ENCODE results near the gene PIGQ. TPM values are rescaled to one million over a fixed set of nuclear protein-coding genes. Genes with fewer than 3 reads are reported as not detected.

Gene PIGQ
- total RNA-seq, 1 experiment from 2014 or later, result 58.0 TPM

- peak; percentile 63 for DNase-seq
- no peak overlapping the region for H2BK5ac ChIP-seq (ENCODE audit: insufficient read length, low read length)
- H3K4me1 Mint-ChIP-seq, result peaks cover 6 to 30% of the 10 kb centered on the region in 2 experiments; a peak in 3 of 4 replicates
- H3K27me3 ChIP-seq (ENCODE audit: insufficient read depth, low read length), result no peaks in the 10 kb centered on the region
- H3K27ac Mint-ChIP-seq, result peak overlapping the region in 2 of 3 experiments; percentile 57 to 83; a peak in 2 of 7 replicates
- no peak overlapping the region for H2AK5ac ChIP-seq (ENCODE audit: insufficient read length, low read length)
- no peak overlapping the region for H3K23ac ChIP-seq (ENCODE audit: insufficient read length, low read depth, low read length)
- peak overlapping the region; percentile 4 for H3K18ac ChIP-seq (ENCODE audit: insufficient read length, low read depth, low read length)
- H2BK15ac ChIP-seq (ENCODE audit: low read depth, low read length), result no peak overlapping the region
- peaks cover 0 to 14% (median 0%) of the 10 kb centered on the region in 3 experiments; a peak in 4 of 7 replicates for H3K36me3 Mint-ChIP-seq (ENCODE audit: insufficient read depth in 1 of 3, low read depth in 3 of 3)
- no peak overlapping the region for H3K27ac ChIP-seq (ENCODE audit: insufficient read length, low read depth, low read length)
- H3K4me1 ChIP-seq (ENCODE audit: insufficient read depth, low read length), result no peaks in the 10 kb centered on the region; the same call in 1 of the 2 replicates
- TF ChIP-seq CTCF (conservative IDR thresholded peaks at IDR 0.05), result no peak
- no peaks in the 10 kb centered on the region for H3K79me1 ChIP-seq (ENCODE audit: insufficient read depth, low read depth, low read length, poor library complexity, severe bottlenecking)
- H4K91ac ChIP-seq (ENCODE audit: insufficient read length, low read depth, low read length), result no peak overlapping the region
- H4K5ac ChIP-seq (ENCODE audit: insufficient read length, low read depth, low read length), result no peak overlapping the region
- H2BK120ac ChIP-seq (ENCODE audit: low read depth, low read length, poor library complexity, severe bottlenecking), result no peak overlapping the region
- H3K9me3 Mint-ChIP-seq, result no peaks in the 10 kb centered on the region
- no peaks in the 10 kb centered on the region for H3K27me3 Mint-ChIP-seq (ENCODE audit: low read depth)
- H3K4ac ChIP-seq (ENCODE audit: low read depth, low read length), result no peak overlapping the region
- peak overlapping the region; percentile 3 for H3K14ac ChIP-seq (ENCODE audit: insufficient read depth, low read length)
- no peak overlapping the region for H3K56ac ChIP-seq (ENCODE audit: insufficient read length, low read depth, low read length)
- WGBS (ENCODE audit: extremely low coverage, insufficient read length, low lambda C conversion rate), result no CpG with 5 or more reads among the region's 11 CpGs
- H3K79me2 ChIP-seq (ENCODE audit: insufficient read depth, low read length), result no peaks in the 10 kb centered on the region
- no peaks in the 10 kb centered on the region for H3K9me3 ChIP-seq (ENCODE audit: control insufficient read depth, low read depth, low read length)
- no peak overlapping the region for H2BK12ac ChIP-seq (ENCODE audit: insufficient read length, low read depth, low read length)
- no peak overlapping the region for H2BK20ac ChIP-seq (ENCODE audit: low read depth, low read length, poor library complexity, severe bottlenecking)
- H2AFZ ChIP-seq (ENCODE audit: low read length), result no peak overlapping the region
- H3K4me2 ChIP-seq (ENCODE audit: insufficient read depth, insufficient read length, low read length), result no peak overlapping the region
- peak overlapping the region; percentile 19 to 69; a peak in 4 of 5 replicates for H3K4me3 Mint-ChIP-seq
- H3K9ac ChIP-seq (ENCODE audit: extremely low read depth, insufficient read length, low read length), result no peak overlapping the region
- H4K8ac ChIP-seq (replicated peaks; ENCODE audit: insufficient read length, low read depth, low read length), result no peak overlapping the region
- H3K23me2 ChIP-seq (ENCODE audit: insufficient read length, low read depth, low read length, poor library complexity, severe bottlenecking), result peaks cover 8% of the 10 kb centered on the region
- H4K20me1 ChIP-seq (ENCODE audit: control insufficient read depth, insufficient read depth, insufficient read length), result no peaks in the 10 kb centered on the region
- no peak overlapping the region for H3T11ph ChIP-seq (ENCODE audit: low read length)
Observed at GRCh38 chr16:629833-630248, 60.1 kb downstream of the PIGQ start.
